Measurements from ENCODE around the gene CDKN2D. TPM values are rescaled to one million over a fixed set of nuclear protein-coding genes. Genes with fewer than 3 reads are reported as not detected.
A peak's percentile ranks its signal among the peaks of the same experiment; 100 is the strongest.

Gene CDKN2D
- total RNA-seq, 1 experiment from 2014 or later, result 3.3 TPM

- peak; percentile 43; the same call in 1 of the 2 replicates for TF ChIP-seq HMGXB4 (CRISPR knock-in tag; IDR thresholded peaks at IDR 0.05)
- TF ChIP-seq CREM (CRISPR knock-in tag; IDR thresholded peaks at IDR 0.05), result 0 out of 2 replicates have a peak, but pooled peaks have one; percentile 40
- peak; percentile 64; the same call in 1 of the 2 replicates for TF ChIP-seq ZNF281 (CRISPR knock-in tag; IDR thresholded peaks at IDR 0.05)
- TF ChIP-seq MAX (CRISPR knock-in tag; IDR thresholded peaks at IDR 0.05), result peak; percentile 76
- TF ChIP-seq FOXP1 (CRISPR knock-in tag; IDR thresholded peaks at IDR 0.05; ENCODE audit: borderline replicate concordance), result no peak
- peak; percentile 55; the same call in 1 of the 2 replicates for TF ChIP-seq ZBTB21 (CRISPR knock-in tag; IDR thresholded peaks at IDR 0.05; ENCODE audit: borderline replicate concordance)
- TF ChIP-seq SMAD3 (CRISPR knock-in tag; IDR thresholded peaks at IDR 0.05; ENCODE audit: borderline replicate concordance), result no peak
- TF ChIP-seq RELA (CRISPR knock-in tag; IDR thresholded peaks at IDR 0.05; ENCODE audit: borderline replicate concordance), result no peak
- TF ChIP-seq NFATC4 (CRISPR knock-in tag; IDR thresholded peaks at IDR 0.05), result no peak
- TF ChIP-seq ZNF317 (CRISPR knock-in tag; IDR thresholded peaks at IDR 0.05; ENCODE audit: borderline replicate concordance, low read depth), result no peak
- no peak for TF ChIP-seq ERG (CRISPR knock-in tag; IDR thresholded peaks at IDR 0.05)
- TF ChIP-seq NR3C1 (CRISPR knock-in tag; conservative IDR thresholded peaks at IDR 0.05; ENCODE audit: low read depth), result no peak
- TF ChIP-seq ATF3 (CRISPR knock-in tag; conservative IDR thresholded peaks at IDR 0.05), result no peak
- peak; percentile 96 for TF ChIP-seq E2F4 (CRISPR knock-in tag; IDR thresholded peaks at IDR 0.05; ENCODE audit: borderline replicate concordance, low read depth)
- peak; percentile 79 for TF ChIP-seq GABPB1 (CRISPR knock-in tag; IDR thresholded peaks at IDR 0.05)
- no peak for TF ChIP-seq ZSCAN18 (CRISPR knock-in tag; IDR thresholded peaks at IDR 0.05)
- no peak for TF ChIP-seq TEAD4 (CRISPR knock-in tag; IDR thresholded peaks at IDR 0.05)
- TF ChIP-seq TCF7 (CRISPR knock-in tag; IDR thresholded peaks at IDR 0.05; ENCODE audit: low read depth), result no peak
- no peak for TF ChIP-seq KAT7 (CRISPR knock-in tag; IDR thresholded peaks at IDR 0.05; ENCODE audit: borderline replicate concordance)
- no peak for TF ChIP-seq ZNF138 (CRISPR knock-in tag; conservative IDR thresholded peaks at IDR 0.05)
- TF ChIP-seq E2F5 (CRISPR knock-in tag; IDR thresholded peaks at IDR 0.05), result peak; percentile 59; the same call in 1 of the 2 replicates
- TF ChIP-seq GTF2I (CRISPR knock-in tag; conservative IDR thresholded peaks at IDR 0.05), result no peak
- TF ChIP-seq ZNF416 (CRISPR knock-in tag; IDR thresholded peaks at IDR 0.05), result no peak
- TF ChIP-seq SOX15 (CRISPR knock-in tag; IDR thresholded peaks at IDR 0.05), result no peak
- peak; percentile 91 for TF ChIP-seq SP1 (CRISPR knock-in tag; conservative IDR thresholded peaks at IDR 0.05)
- TF ChIP-seq AR (CRISPR knock-in tag; IDR thresholded peaks at IDR 0.05), result no peak
Observed at GRCh38 chr19:10568826-10569651, at the start of gene CDKN2D (continued).

Measured in WTC11 (cell line).